Activated CD4-positive, alpha-beta T cell treated with anti-CD3 and anti-CD28 coated beads, Interleukin-2, amount 50 U/mL, for 16 hours (primary cell): ENCODE measurements around the gene KLK7.

Experiments used
- DNase-seq: peaks from one replicate; pipeline ENCODE4 v3.0.0-alpha.2; 2020

KLK7 gene

GRCh38 chr19:50928831-50929230 is 54.9 kb downstream of the KLK7 start:
- DNase-seq, result no peak
